ENCODE measurements around the gene KLF2.
A peak's percentile ranks its signal among the peaks of the same experiment; 100 is the strongest.

The KLF2 gene

DNA sequence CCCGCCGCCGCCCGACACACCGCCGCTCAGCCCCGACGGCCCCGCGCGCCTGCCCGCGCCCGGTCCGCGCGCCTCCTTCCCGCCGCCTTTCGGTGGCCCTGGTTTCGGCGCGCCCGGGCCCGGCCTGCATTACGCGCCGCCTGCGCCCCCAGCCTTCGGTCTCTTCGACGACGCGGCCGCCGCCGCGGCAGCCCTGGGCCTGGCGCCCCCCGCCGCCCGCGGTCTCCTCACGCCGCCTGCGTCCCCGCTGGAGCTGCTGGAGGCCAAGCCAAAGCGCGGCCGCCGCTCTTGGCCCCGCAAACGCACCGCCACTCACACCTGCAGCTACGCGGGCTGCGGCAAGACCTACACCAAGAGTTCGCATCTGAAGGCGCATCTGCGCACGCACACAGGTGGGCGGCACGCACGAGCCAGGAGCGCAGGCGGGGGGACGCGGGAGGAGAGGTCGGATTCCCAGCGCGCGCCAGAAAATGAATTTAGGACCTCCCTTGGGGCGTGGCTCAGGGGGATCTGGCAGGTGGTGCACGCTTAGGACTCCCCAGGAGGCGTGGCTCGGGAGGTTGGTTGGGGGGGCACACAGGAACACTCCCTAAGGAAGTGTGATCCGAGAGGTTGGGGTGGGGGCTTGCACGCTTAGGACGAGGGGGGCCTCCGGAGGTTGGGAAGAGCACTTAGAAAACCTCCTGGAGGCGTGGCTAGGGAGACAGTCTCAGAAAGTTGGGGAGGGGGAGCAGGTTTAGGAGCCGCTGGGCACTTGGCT is 1.2 kb downstream of the KLF2 start:
- H3K36me3 ChIP-seq = peaks cover 18 to 28% (median 23%) of the 10 kb centered on the region in 3 donors
- peak in 1 of 2 donors; percentile 78 for DNase-seq
- no peak for TF ChIP-seq CTCF (IDR thresholded peaks at IDR 0.05)
- H3K27me3 ChIP-seq = no peaks in the 10 kb centered on the region
- H3K9me3 ChIP-seq = no peaks in the 10 kb centered on the region
- H3K4me3 ChIP-seq = peak overlapping the region; percentile 96 to 99
- H3K27ac ChIP-seq = peak overlapping the region; percentile 99
- intact Hi-C loops (cut with DNase I; ENCODE audit: low total_unique reads) = loop anchor here (2.0 kb wide), 1 partner anchor 41 kb away; no protein-coding TSS in a partner anchor
- peaks cover 0 to 47% (median 31%) of the 10 kb centered on the region in 4 donors for H3K4me1 ChIP-seq

- H3K27me3 ChIP-seq = no peaks in the 10 kb centered on the region
- TF ChIP-seq CTCF (IDR thresholded peaks at IDR 0.05) = no peak
- H3K36me3 ChIP-seq = peaks cover 18 to 28% (median 23%) of the 10 kb centered on the region in 3 donors
- H3K9me3 ChIP-seq = no peaks in the 10 kb centered on the region
- H3K4me3 ChIP-seq = peak overlapping the region; percentile 96 to 99
- no peak for DNase-seq
- peaks cover 0 to 54% (median 35%) of the 10 kb centered on the region in 4 donors for H3K4me1 ChIP-seq
- H3K27ac ChIP-seq = peak overlapping the region; percentile 99
- intact Hi-C loops (cut with DNase I; ENCODE audit: low total_unique reads) = no loop called here
Observed at GRCh38 chr19:16326401-16327168, 2.0 kb downstream of the KLF2 start.

DNA sequence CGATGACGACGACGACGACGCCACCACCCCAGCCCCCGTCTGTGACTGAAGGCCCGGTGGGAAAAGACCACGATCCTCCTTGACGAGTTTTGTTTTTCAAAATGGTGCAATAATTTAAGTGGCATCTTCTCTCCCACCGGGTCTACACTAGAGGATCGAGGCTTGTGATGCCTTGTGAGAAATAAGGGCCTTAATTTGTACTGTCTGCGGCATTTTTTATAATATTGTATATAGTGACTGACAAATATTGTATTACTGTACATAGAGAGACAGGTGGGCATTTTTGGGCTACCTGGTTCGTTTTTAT is 2.5 kb downstream of the KLF2 start:
- no peak for DNase-seq
- Histone ChIP-seq H3K9me3 (no peaks in the 10 kb centered on the region), H3K4me1 (peaks cover 0 to 58% (median 38%) of the 10 kb centered on the region in 4 donors), H3K27ac (peak overlapping the region; percentile 99), H3K36me3 (peaks cover 18 to 28% (median 23%) of the 10 kb centered on the region in 3 donors), H3K4me3 (peak overlapping the region; percentile 96 to 99), H3K27me3 (no peaks in the 10 kb centered on the region)
- intact Hi-C loops (cut with DNase I; ENCODE audit: low total_unique reads) = no loop called here
- no peak for TF ChIP-seq CTCF (IDR thresholded peaks at IDR 0.05)

- H3K9me3 ChIP-seq = no peaks in the 10 kb centered on the region
- peak overlapping the region; percentile 99 for H3K27ac ChIP-seq
- H3K4me1 ChIP-seq = peaks cover 0 to 61% (median 39%) of the 10 kb centered on the region in 4 donors
- H3K4me3 ChIP-seq = peak overlapping the region; percentile 96 to 99
- H3K27me3 ChIP-seq = no peaks in the 10 kb centered on the region
- peak in 1 of 2 donors; percentile 85 for DNase-seq
- no peak for TF ChIP-seq CTCF (IDR thresholded peaks at IDR 0.05)
- H3K36me3 ChIP-seq = peaks cover 18 to 28% (median 23%) of the 10 kb centered on the region in 3 donors
- intact Hi-C loops (cut with DNase I; ENCODE audit: low total_unique reads) = no loop called here
Observed at GRCh38 chr19:16327501-16327900, 2.9 kb downstream of the KLF2 start.

- H3K27me3 ChIP-seq = no peaks in the 10 kb centered on the region
- peak; percentile 94 to 95 for DNase-seq
- H3K4me3 ChIP-seq = peak overlapping the region; percentile 96 to 99
- H3K4me1 ChIP-seq = peaks cover 0 to 61% (median 39%) of the 10 kb centered on the region in 4 donors
- H3K36me3 ChIP-seq = peaks cover 18 to 28% (median 23%) of the 10 kb centered on the region in 3 donors
- no peaks in the 10 kb centered on the region for H3K9me3 ChIP-seq
- TF ChIP-seq CTCF (IDR thresholded peaks at IDR 0.05) = no peak
- peak overlapping the region; percentile 99 for H3K27ac ChIP-seq
- intact Hi-C loops (cut with DNase I; ENCODE audit: low total_unique reads) = no loop called here
Observed at GRCh38 chr19:16327911-16328823, 3.5 kb downstream of the KLF2 start.

Measured in tibial artery (tissue), 4 donors.